HepG2 (cell line): ENCODE data around the gene GALNT18. TPM values are rescaled to one million over a fixed set of nuclear protein-coding genes. Genes with fewer than 3 reads are reported as not detected.

Experiments
- ATAC-seq: fragments of 200-7000 bp; cut with Tn5 transposase; 3 replicates; pipeline ENCODE4 v1.9.1; 2020; ENCODE audit warnings: mild to moderate bottlenecking, moderate library complexity
- BruUV-seq: library from RNA; stranded (reverse); fragments of 400-500 nt; replicated peaks from 2 replicates; lab custom pipeline; 2021; lab: Mats Ljungman, UMichigan
- CTCF ChIA-PET: fragments of 300-600 bp; formaldehyde crosslinking; extraction: SDS; loops from one replicate; lab custom pipeline; 2021; ENCODE audit warnings: low total read pairs, inconsistent platforms, low intra/inter-chr PET ratio; lab: Yijun Ruan, JAX
- POLR2A ChIA-PET: fragments of 350-600 bp; sonication (Branson Sonifier 250); formaldehyde crosslinking; loops from one replicate; lab custom pipeline; 2020; ENCODE audit warnings: antibody characterized with exemption, inconsistent platforms; lab: Yijun Ruan, JAX
- DNase-seq: peaks from one replicate; pipeline ENCODE4 v3.0.0-alpha.2; 2015; ENCODE audit warnings: low spot score
- FAIRE-seq: peaks from 3 replicates; lab custom pipeline; 2011; peaks lifted over from hg19 to GRCh38; lab: Jason Lieb, UNC
- H2AFZ ChIP-seq: one replicate; pipeline ENCODE4 v1.6.1; 2011; ENCODE audit warnings: low read length, inconsistent platforms
- H3K27ac ChIP-seq: fragments of 300-600 bp; 3 replicates; pipeline ENCODE4 v1.8.0; 2011; ENCODE audit warnings: mixed run types, mild to moderate bottlenecking, mixed read lengths, low read length, inconsistent platforms; ENCODE audit not compliant: insufficient read depth; ENCODE audit errors: extremely low read length
- H3K27me3 ChIP-seq, 2 experiments: fragments of 200-600 bp in 1 of 2; 2 replicates in 1 of 2; 3 replicates in 1 of 2; pipeline versions ENCODE4 v1.6.0 to v1.8.0; 2011; ENCODE audit warnings: low read length in 2 of 2, mild to moderate bottlenecking in 2 of 2, moderate library complexity in 2 of 2, inconsistent platforms in 1 of 2; ENCODE audit not compliant: insufficient read depth in 2 of 2, control insufficient read depth in 1 of 2
- H3K36me3 ChIP-seq, 2 experiments: fragments of 200-600 bp in 1 of 2; replicated peaks in 1 of 2; 2 replicates in 1 of 2; 3 replicates in 1 of 2; pipeline versions ENCODE4 v1.5.1 to v1.8.0; 2011; ENCODE audit warnings: low read length in 2 of 2, inconsistent platforms in 1 of 2; ENCODE audit not compliant: insufficient read depth in 2 of 2, control insufficient read depth in 1 of 2
- H3K4me1 ChIP-seq: 2 replicates; pipeline ENCODE4 v1.5.1; 2012; ENCODE audit warnings: low read length, inconsistent platforms; ENCODE audit not compliant: insufficient read depth
- H3K4me2 ChIP-seq: 2 replicates; pipeline ENCODE4 v1.6.0; 2011; ENCODE audit warnings: low read depth, low read length, inconsistent platforms
- H3K4me3 ChIP-seq, 3 experiments: fragments of 200-600 bp in 1 of 3; sonication (generic), shearing (Covaris generic) in 1 of 3; replicated peaks in 1 of 3; 2 replicates each; pipeline ENCODE4 v1.5.1; 2011 to 2016; ENCODE audit warnings: low read length in 3 of 3, inconsistent platforms in 2 of 3, low read depth in 2 of 3, mild to moderate bottlenecking in 2 of 3, control low read depth in 1 of 3, mixed read lengths in 1 of 3; ENCODE audit not compliant: insufficient read depth in 1 of 3
- H3K79me2 ChIP-seq: one replicate; pipeline ENCODE4 v1.6.1; 2011; ENCODE audit warnings: low read length, inconsistent platforms; ENCODE audit not compliant: insufficient read depth
- H3K9ac ChIP-seq: 2 replicates; pipeline ENCODE4 v1.6.0; 2011; ENCODE audit warnings: mild to moderate bottlenecking, low read depth, low read length, inconsistent platforms; ENCODE audit not compliant: insufficient read depth
- H3K9me3 ChIP-seq: 2 replicates; pipeline ENCODE4 v1.5.1; 2012; ENCODE audit warnings: mild to moderate bottlenecking, low read length
- H4K20me1 ChIP-seq: 2 replicates; pipeline ENCODE4 v1.6.0; 2011; ENCODE audit warnings: inconsistent platforms, mild to moderate bottlenecking, low read length, moderate library complexity; ENCODE audit not compliant: insufficient read depth
- LBX2 ChIP-seq: sonication (generic); formaldehyde crosslinking; IDR thresholded peaks from 2 replicates; pipeline ENCODE4 v1.5.0; 2020; ENCODE audit warnings: missing genetic modification reagents, mild to moderate bottlenecking, borderline replicate concordance
- MTA3 ChIP-seq: sonication (generic); formaldehyde crosslinking; IDR thresholded peaks from 2 replicates; pipeline ENCODE4 v1.4.0; 2020; ENCODE audit warnings: missing genetic modification reagents
- NFIB ChIP-seq: sonication (generic); formaldehyde crosslinking; IDR thresholded peaks from 2 replicates; pipeline ENCODE4 v1.9.0; 2021; ENCODE audit warnings: missing genetic modification reagents, mild to moderate bottlenecking, borderline replicate concordance
- ONECUT2 ChIP-seq: sonication (generic); formaldehyde crosslinking; IDR thresholded peaks from 2 replicates; pipeline ENCODE4 v1.4.0; 2020; ENCODE audit warnings: missing genetic modification reagents
- SKI ChIP-seq: fragments of 450-650 bp; IDR thresholded peaks from one replicate; pipeline ENCODE4 v1.6.1; 2018; ENCODE audit warnings: mild to moderate bottlenecking; ENCODE audit not compliant: partially characterized antibody
- SKIL ChIP-seq: sonication (generic); formaldehyde crosslinking; IDR thresholded peaks from 2 replicates; pipeline ENCODE4 v1.8.0; 2022; ENCODE audit warnings: missing genetic modification reagents, mild to moderate bottlenecking, moderate library complexity, borderline replicate concordance
- SNAPC2 ChIP-seq: sonication (generic); formaldehyde crosslinking; IDR thresholded peaks from 2 replicates; pipeline ENCODE4 v1.8.1; 2022; ENCODE audit warnings: mild to moderate bottlenecking, missing genetic modification reagents
- THAP11 ChIP-seq: IDR thresholded peaks from 2 replicates; pipeline ENCODE4 v1.6.1; 2016; ENCODE audit warnings: missing biosample characterization, missing genetic modification reagents
- TRAFD1 ChIP-seq: sonication (generic); formaldehyde crosslinking; IDR thresholded peaks from 2 replicates; pipeline ENCODE4 v1.5.1; 2020; ENCODE audit warnings: missing genetic modification reagents, mild to moderate bottlenecking, borderline replicate concordance
- ZBTB34 ChIP-seq: sonication (generic); formaldehyde crosslinking; IDR thresholded peaks from 2 replicates; pipeline ENCODE4 v1.8.0; 2022; ENCODE audit warnings: mild to moderate bottlenecking, missing genetic modification reagents
- ZNF121 ChIP-seq: sonication (generic); formaldehyde crosslinking; IDR thresholded peaks from 2 replicates; pipeline ENCODE4 v1.5.0; 2020; ENCODE audit warnings: mild to moderate bottlenecking, missing genetic modification reagents
- ZNF281 ChIP-seq: sonication (generic); formaldehyde crosslinking; IDR thresholded peaks from 2 replicates; pipeline ENCODE4 v1.4.0; 2020; ENCODE audit warnings: missing genetic modification reagents, borderline replicate concordance
- ZNF30 ChIP-seq: sonication (generic); formaldehyde crosslinking; IDR thresholded peaks from 2 replicates; pipeline ENCODE4 v1.5.0; 2020; ENCODE audit warnings: mild to moderate bottlenecking, missing genetic modification reagents
- ZNF704 ChIP-seq: sonication (generic); formaldehyde crosslinking; IDR thresholded peaks from 2 replicates; pipeline ENCODE4 v1.8.1; 2023; ENCODE audit warnings: mild to moderate bottlenecking, inconsistent platforms, moderate library complexity, missing genetic modification reagents, borderline replicate concordance
- WGBS: methylation state at CpG from one replicate; pipeline ENCODE4 v1.1.6; 2017; ENCODE audit warnings: low lambda C conversion rate; 5-methylcytosine and 5-hydroxymethylcytosine counted together
- in situ Hi-C: cut with HindIII; loops from 2 replicates; pipeline ENCODE4 v1.10.0; 2017; ENCODE audit warnings: low pct_unique_long_range_greater_than_20kb; ENCODE audit not compliant: extremely low pct_ligation_motif_present
- intact Hi-C: fragments of 100-400 bp; cut with micrococcal nuclease; formaldehyde crosslinking; loops from one replicate; pipeline ENCODE4 v1.10.0; 2022; ENCODE audit not compliant: unreplicated experiment
- polyA plus RNA-seq, 8 experiments: library from polyadenylated mRNA; depleted of rRNA in 3 of 8; stranded (reverse) in 7 of 8; unstranded in 1 of 8; fragments of >200 nt; fragmentation: Illumina TruSeq in 4 of 8; extraction: Trizol in 4 of 8; gene quantifications; 2 replicates each; pipeline versions ENCODE4 v1.2.1 to v1.2.3, GENCODE V29; 2011 to 2016; ENCODE audit warnings: low read depth in 4 of 8, missing spikeins in 1 of 8, mixed read lengths in 1 of 8; ENCODE audit not compliant: insufficient read depth in 1 of 8
- total RNA-seq, 5 experiments: library from RNA; depleted of rRNA; stranded (reverse); fragments of >200 nt; fragmentation: Illumina TruSeq; extraction: Trizol; gene quantifications; 2 replicates each; pipeline ENCODE4 v1.2.3, GENCODE V29; 2016; ENCODE audit warnings: low read depth in 1 of 5

The GALNT18 gene
- total and polyA plus RNA-seq, 2 of the 13 experiments (the other 11 are each of a cell fraction or from before 2014, with no cell fraction given) = 0.11 TPM; not detected in 1

- H3K9me3 ChIP-seq = no peaks in the 10 kb centered on the region
- H3K4me3 ChIP-seq = no peak overlapping the region
- no peaks in the 10 kb centered on the region for H3K79me2 ChIP-seq
- in situ Hi-C loops (no loop called here), intact Hi-C loops (no loop called here)
- BruUV-seq = no TSS peak
- FAIRE-seq = no peak
- no peak overlapping the region for H3K4me2 ChIP-seq
- no peaks in the 10 kb centered on the region for H3K4me1 ChIP-seq
- no peak overlapping the region for H3K27ac ChIP-seq
- H3K27me3 ChIP-seq = peaks cover 6 to 18% of the 10 kb centered on the region in 2 experiments; a peak in 4 of 5 replicates
- no peak overlapping the region for H3K9ac ChIP-seq
- ATAC-seq = no peak
- whole genome bisulfite sequencing = 24% methylated on average over 3 of the region's 5 CpGs
- no peaks in the 10 kb centered on the region for H4K20me1 ChIP-seq
- no peak for DNase-seq
- POLR2A ChIA-PET = no interaction called here
- H3K36me3 ChIP-seq = no peaks in the 10 kb centered on the region
- CTCF ChIA-PET = no interaction called here
- no peak overlapping the region for H2AFZ ChIP-seq
- no peak for TF ChIP-seq LBX2 (CRISPR knock-in tag)
- TF ChIP-seq ZNF281 = no peak
- TF ChIP-seq ZBTB34 (CRISPR knock-in tag) = no peak
- TF ChIP-seq THAP11 (CRISPR knock-in tag) = no peak
- no peak for TF ChIP-seq SNAPC2 (CRISPR knock-in tag)
- TF ChIP-seq TRAFD1 (CRISPR knock-in tag) = no peak
- TF ChIP-seq ZNF704 (CRISPR knock-in tag) = no peak
- TF ChIP-seq MTA3 (CRISPR knock-in tag) = no peak
- TF ChIP-seq SKIL (CRISPR knock-in tag) = no peak
- TF ChIP-seq SKI = no peak
- TF ChIP-seq NFIB = no peak
- TF ChIP-seq ONECUT2 (CRISPR knock-in tag) = no peak
- TF ChIP-seq ZNF30 (CRISPR knock-in tag) = no peak
- no peak for TF ChIP-seq ZNF121 (CRISPR knock-in tag)
Measured at GRCh38 chr11:11425806-11426205, 196.0 kb downstream of the GALNT18 start.
